Measurements from ENCODE around the gene KIFAP3.

The KIFAP3 gene

GRCh38 chr1:170032531-170033280, 41.8 kb downstream of the KIFAP3 start:
- H3K4me3 ChIP-seq (replicated peaks; ENCODE audit: low read depth, low read length), result no peak overlapping the region
- DNase-seq (ENCODE audit: extremely low read depth, low read depth), result peak; percentile 20
- TF ChIP-seq CTCF (IDR thresholded peaks at IDR 0.05; ENCODE audit: low read depth, low read length, missing control alignments), result no peak

- TF ChIP-seq CTCF (IDR thresholded peaks at IDR 0.05; ENCODE audit: low read depth, low read length, missing control alignments), result no peak
- no peak overlapping the region for H3K4me3 ChIP-seq (replicated peaks; ENCODE audit: low read depth, low read length)
- DNase-seq (ENCODE audit: extremely low read depth, low read depth), result no peak
These were observed 44.3 kb downstream of the KIFAP3 start for GRCh38 chr1:170030212-170030611.

GRCh38 chr1:170027760-170028159, 46.7 kb downstream of the KIFAP3 start:
- no peak overlapping the region for H3K4me3 ChIP-seq (replicated peaks; ENCODE audit: low read depth, low read length)
- DNase-seq (ENCODE audit: extremely low read depth, low read depth), result no peak
- TF ChIP-seq CTCF (IDR thresholded peaks at IDR 0.05; ENCODE audit: low read depth, low read length, missing control alignments), result no peak

GRCh38 chr1:170020859-170021258, 53.6 kb downstream of the KIFAP3 start:
- TF ChIP-seq CTCF (IDR thresholded peaks at IDR 0.05; ENCODE audit: low read depth, low read length, missing control alignments), result no peak
- DNase-seq (ENCODE audit: extremely low read depth, low read depth), result no peak
- no peak overlapping the region for H3K4me3 ChIP-seq (replicated peaks; ENCODE audit: low read depth, low read length)

GRCh38 chr1:170017478-170017877, 57.0 kb downstream of the KIFAP3 start:
- DNase-seq (ENCODE audit: extremely low read depth, low read depth), result no peak

GRCh38 chr1:170012920-170013319, 61.6 kb downstream of the KIFAP3 start:
- no peak overlapping the region for H3K4me3 ChIP-seq (replicated peaks; ENCODE audit: low read depth, low read length)
- TF ChIP-seq CTCF (IDR thresholded peaks at IDR 0.05; ENCODE audit: low read depth, low read length, missing control alignments), result no peak
- DNase-seq (ENCODE audit: extremely low read depth, low read depth), result no peak

More at GRCh38 chr1:170017478-170017877, 57.0 kb downstream of the KIFAP3 start:
- no peak for TF ChIP-seq CTCF (IDR thresholded peaks at IDR 0.05; ENCODE audit: low read depth, low read length, missing control alignments)
- H3K4me3 ChIP-seq (replicated peaks; ENCODE audit: low read depth, low read length), result no peak overlapping the region

- no peak overlapping the region for H3K4me3 ChIP-seq (replicated peaks; ENCODE audit: low read depth, low read length)
- DNase-seq (ENCODE audit: extremely low read depth, low read depth), result no peak
- peak; percentile 15 for TF ChIP-seq CTCF (IDR thresholded peaks at IDR 0.05; ENCODE audit: low read depth, low read length, missing control alignments)
These were observed 64.1 kb downstream of the KIFAP3 start for GRCh38 chr1:170010443-170010842.

All from HFF-Myc (cell line).